ENCODE data around the gene CT45A6.
"Not testable (repeated sequence)": the region's sequence is repeated elsewhere in the genome, so short reads cannot be mapped to it uniquely, and the experiment has no call there.

The CT45A6 gene, protein sequence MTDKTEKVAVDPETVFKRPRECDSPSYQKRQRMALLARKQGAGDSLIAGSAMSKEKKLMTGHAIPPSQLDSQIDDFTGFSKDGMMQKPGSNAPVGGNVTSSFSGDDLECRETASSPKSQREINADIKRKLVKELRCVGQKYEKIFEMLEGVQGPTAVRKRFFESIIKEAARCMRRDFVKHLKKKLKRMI

DNA sequence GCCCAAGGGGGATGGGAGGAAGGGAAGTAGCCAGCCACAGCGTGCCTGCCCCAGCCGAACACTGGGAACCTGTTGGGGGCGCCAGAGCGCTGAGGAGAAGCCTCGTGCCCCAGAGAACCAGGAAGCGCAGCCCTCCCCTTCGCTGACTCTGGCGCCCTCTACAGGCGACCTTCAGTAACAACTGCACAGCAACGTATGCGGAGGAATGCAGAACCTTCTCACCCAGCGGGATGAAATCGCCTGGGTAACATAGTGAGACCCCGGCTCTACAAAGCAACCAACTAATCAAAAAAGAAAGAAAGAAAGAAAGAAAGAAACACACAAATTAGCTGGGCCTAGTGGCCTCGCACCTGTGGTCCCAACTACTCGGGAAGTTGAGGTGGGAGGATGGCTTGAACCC is at the start of gene CT45A6:
Gene CT45A6 (minus strand): TSS at position 101 of the 400 bp plus-strand sequence. CDS start 3,794 bp downstream, outside the sequence.
- not testable (repeated sequence) for FAIRE-seq

DNA sequence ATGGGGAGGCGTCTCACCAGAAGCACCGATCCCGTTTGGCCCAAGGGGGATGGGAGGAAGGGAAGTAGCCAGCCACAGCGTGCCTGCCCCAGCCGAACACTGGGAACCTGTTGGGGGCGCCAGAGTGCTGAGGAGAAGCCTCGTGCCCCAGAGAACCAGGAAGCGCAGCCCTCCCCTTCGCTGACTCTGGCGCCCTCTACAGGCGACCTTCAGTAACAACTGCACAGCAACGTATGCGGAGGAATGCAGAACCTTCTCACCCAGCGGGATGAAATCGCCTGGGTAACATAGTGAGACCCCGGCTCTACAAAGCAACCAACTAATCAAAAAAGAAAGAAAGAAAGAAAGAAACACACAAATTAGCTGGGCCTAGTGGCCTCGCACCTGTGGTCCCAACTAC is 34.6 kb upstream of the CT45A6 start, which contains the start of gene CT45A7:
Gene CT45A7 (minus strand): TSS at position 101 of the 400 bp plus-strand sequence. CDS start 3,747 bp downstream, outside the sequence.
- not testable (repeated sequence) for FAIRE-seq; DNase-seq (ENCODE audit: insufficient read length, low spot score)

More for the DNA sequence above, at the start of gene CT45A6:
- not testable (repeated sequence) for DNase-seq (ENCODE audit: insufficient read length, low spot score)

DNA sequence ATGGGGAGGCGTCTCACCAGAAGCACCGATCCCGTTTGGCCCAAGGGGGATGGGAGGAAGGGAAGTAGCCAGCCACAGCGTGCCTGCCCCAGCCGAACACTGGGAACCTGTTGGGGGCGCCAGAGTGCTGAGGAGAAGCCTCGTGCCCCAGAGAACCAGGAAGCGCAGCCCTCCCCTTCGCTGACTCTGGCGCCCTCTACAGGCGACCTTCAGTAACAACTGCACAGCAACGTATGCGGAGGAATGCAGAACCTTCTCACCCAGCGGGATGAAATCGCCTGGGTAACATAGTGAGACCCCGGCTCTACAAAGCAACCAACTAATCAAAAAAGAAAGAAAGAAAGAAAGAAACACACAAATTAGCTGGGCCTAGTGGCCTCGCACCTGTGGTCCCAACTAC is 17.3 kb upstream of the CT45A6 start, which contains the start of gene CT45A2:
Gene CT45A2 (minus strand): TSS at position 101 of the 400 bp plus-strand sequence. CDS start 3,747 bp downstream, outside the sequence.
- DNase-seq (ENCODE audit: insufficient read length, low spot score); FAIRE-seq: not testable (repeated sequence)

DNA sequence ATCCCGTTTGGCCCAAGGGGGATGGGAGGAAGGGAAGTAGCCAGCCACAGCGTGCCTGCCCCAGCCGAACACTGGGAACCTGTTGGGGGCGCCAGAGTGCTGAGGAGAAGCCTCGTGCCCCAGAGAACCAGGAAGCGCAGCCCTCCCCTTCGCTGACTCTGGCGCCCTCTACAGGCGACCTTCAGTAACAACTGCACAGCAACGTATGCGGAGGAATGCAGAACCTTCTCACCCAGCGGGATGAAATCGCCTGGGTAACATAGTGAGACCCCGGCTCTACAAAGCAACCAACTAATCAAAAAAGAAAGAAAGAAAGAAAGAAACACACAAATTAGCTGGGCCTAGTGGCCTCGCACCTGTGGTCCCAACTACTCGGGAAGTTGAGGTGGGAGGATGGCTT is 17.2 kb downstream of the CT45A6 start, which contains the start of gene CT45A5:
Gene CT45A5 (minus strand): TSS at position 101 of the 400 bp plus-strand sequence. CDS start 3,774 bp downstream, outside the sequence.
- not testable (repeated sequence) for FAIRE-seq

DNA sequence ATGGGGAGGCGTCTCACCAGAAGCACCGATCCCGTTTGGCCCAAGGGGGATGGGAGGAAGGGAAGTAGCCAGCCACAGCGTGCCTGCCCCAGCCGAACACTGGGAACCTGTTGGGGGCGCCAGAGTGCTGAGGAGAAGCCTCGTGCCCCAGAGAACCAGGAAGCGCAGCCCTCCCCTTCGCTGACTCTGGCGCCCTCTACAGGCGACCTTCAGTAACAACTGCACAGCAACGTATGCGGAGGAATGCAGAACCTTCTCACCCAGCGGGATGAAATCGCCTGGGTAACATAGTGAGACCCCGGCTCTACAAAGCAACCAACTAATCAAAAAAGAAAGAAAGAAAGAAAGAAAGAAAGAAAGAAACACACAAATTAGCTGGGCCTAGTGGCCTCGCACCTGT is 34.5 kb downstream of the CT45A6 start, which contains the start of gene CT45A3:
Gene CT45A3 (minus strand): TSS at position 101 of the 400 bp plus-strand sequence. CDS start 3,747 bp downstream, outside the sequence.
- DNase-seq (ENCODE audit: insufficient read length, low spot score); FAIRE-seq: not testable (repeated sequence)

More for the DNA sequence above, 17.2 kb downstream of the CT45A6 start, which contains the start of gene CT45A5:
- not testable (repeated sequence) for DNase-seq (ENCODE audit: insufficient read length, low spot score)

DNA sequence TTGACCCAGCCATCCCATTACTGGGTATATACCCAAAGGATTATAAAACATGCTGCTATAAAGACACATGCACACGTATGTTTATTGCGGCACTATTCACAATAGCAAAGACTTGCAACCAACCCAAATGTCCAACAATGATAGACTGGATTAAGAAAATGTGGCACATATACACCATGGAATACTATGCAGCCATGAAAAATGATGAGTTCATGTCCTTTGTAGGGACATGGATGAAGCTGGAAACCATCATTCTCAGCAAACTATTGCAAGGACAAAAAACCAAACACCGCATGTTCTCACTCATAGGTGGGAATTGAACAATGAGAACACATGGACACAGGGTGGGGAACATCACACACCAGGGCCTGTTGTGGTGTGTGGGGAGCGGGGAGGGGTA is 57.8 kb downstream of the CT45A6 start:
- DNase-seq (ENCODE audit: insufficient read length, low spot score); FAIRE-seq: not testable (repeated sequence)

Measured in D721Med (cell line).